HCT116 (cell line): Measurements from ENCODE around the gene CERK. TPM values are rescaled to one million over a fixed set of nuclear protein-coding genes. Genes with fewer than 3 reads are reported as not detected.
A peak's percentile ranks its signal among the peaks of the same experiment; 100 is the strongest.

Experiments
- ATAC-seq: fragments of 200-7000 bp; cut with Tn5 transposase; 2 replicates; pipeline ENCODE4 v1.9.1; 2020; ENCODE audit warnings: mild to moderate bottlenecking, moderate library complexity
- BruUV-seq: library from RNA; stranded (reverse); fragments of 400-500 nt; replicated peaks from 2 replicates; lab custom pipeline; 2021; lab: Mats Ljungman, UMichigan
- CTCF ChIA-PET: fragments of 300-600 bp; sonication (Branson Sonifier 250); formaldehyde crosslinking; loops from one replicate; lab custom pipeline; 2021; ENCODE audit warnings: antibody characterized with exemption; lab: Charles Lee
- POLR2A ChIA-PET: fragments of 300-600, 350-600 bp; sonication (Branson Sonifier 250); formaldehyde crosslinking; loops from one replicate; lab custom pipeline; 2021; ENCODE audit warnings: antibody characterized with exemption; lab: Charles Lee
- RAD21 ChIA-PET, 2 experiments: fragments of 300-600 bp; sonication (Branson Sonifier 250); formaldehyde crosslinking; loops; one replicate each; lab custom pipeline; 2023; ENCODE audit warnings: low total read pairs in 2 of 2; ENCODE audit not compliant: uncharacterized antibody in 2 of 2, unreplicated experiment in 2 of 2, low non-redundant PET in 1 of 2; lab: Charles Lee
- DNase-seq: peaks from one replicate; pipeline ENCODE4 v3.0.0-alpha.2; 2010; ENCODE audit warnings: low read depth, low spot score
- H2AFZ ChIP-seq: fragments of 200-600 bp; shearing (Covaris generic), sonication (generic); 2 replicates; pipeline ENCODE4 v1.6.1; 2017; ENCODE audit warnings: low read depth, mixed run types, mixed read lengths, antibody characterized with exemption, low read length; ENCODE audit not compliant: poor library complexity, severe bottlenecking
- H3K27ac ChIP-seq: 2 replicates; pipeline ENCODE4 v1.5.1; 2012; ENCODE audit warnings: low read depth, low read length
- H3K27me3 ChIP-seq: fragments of 200-600 bp; sonication (generic); 2 replicates; pipeline ENCODE4 v1.6.1; 2016; ENCODE audit warnings: mixed run types, low read length, mixed read lengths; ENCODE audit not compliant: insufficient read depth
- H3K36me3 ChIP-seq, 2 experiments: fragments of 200-500 bp in 1 of 2; fragments of 200-600 bp in 1 of 2; sonication (Bioruptor generic) in 1 of 2; sonication (generic) in 1 of 2; 2 replicates each; pipeline versions ENCODE4 v1.5.1 to v1.6.1; 2014 to 2016; ENCODE audit warnings: low read length in 2 of 2, inconsistent platforms in 1 of 2, mixed read lengths in 1 of 2, mixed run types in 1 of 2; ENCODE audit not compliant: insufficient read depth in 2 of 2, control insufficient read depth in 1 of 2
- H3K4me1 ChIP-seq, 2 experiments: fragments of 200-600 bp in 1 of 2; sonication (generic) in 1 of 2; 2 replicates each; pipeline versions ENCODE4 v1.5.1 to v1.6.1; 2012 to 2017; ENCODE audit warnings: low read length in 2 of 2, inconsistent platforms in 1 of 2, mild to moderate bottlenecking in 1 of 2, mixed read lengths in 1 of 2, mixed run types in 1 of 2, moderate library complexity in 1 of 2; ENCODE audit not compliant: insufficient read depth in 2 of 2, control insufficient read depth in 1 of 2
- H3K4me2 ChIP-seq: fragments of 200-600 bp; sonication (generic); 2 replicates; pipeline ENCODE4 v1.6.1; 2017; ENCODE audit warnings: mixed run types, low read length, mixed read lengths
- H3K4me3 ChIP-seq, 2 experiments: fragments of 200-600 bp in 1 of 2; sonication (generic) in 1 of 2; replicated peaks in 1 of 2; 2 replicates each; pipeline ENCODE4 v1.5.1; 2011 to 2016; ENCODE audit warnings: low read length in 2 of 2, control low read depth in 1 of 2, low read depth in 1 of 2, mild to moderate bottlenecking in 1 of 2, mixed read lengths in 1 of 2, mixed run types in 1 of 2
- H3K79me2 ChIP-seq: fragments of 200-600 bp; sonication (generic); 2 replicates; pipeline ENCODE4 v1.6.1; 2017; ENCODE audit warnings: mild to moderate bottlenecking, mixed run types, low read length, moderate library complexity, mixed read lengths; ENCODE audit not compliant: insufficient read depth
- H3K9ac ChIP-seq: fragments of 200-600 bp; sonication (generic); 2 replicates; pipeline ENCODE4 v1.6.1; 2016; ENCODE audit warnings: low read length, mixed read lengths
- H3K9me2 ChIP-seq: fragments of 200-600 bp; sonication (generic), shearing (Covaris generic); 2 replicates; pipeline ENCODE4 v1.6.1; 2017; ENCODE audit warnings: mixed run types, mild to moderate bottlenecking, moderate library complexity; ENCODE audit not compliant: insufficient read depth
- H3K9me3 ChIP-seq, 2 experiments: fragments of 200-500 bp in 1 of 2; fragments of 200-600 bp in 1 of 2; sonication (Bioruptor generic) in 1 of 2; sonication (generic) in 1 of 2; 2 replicates each; pipeline ENCODE4 v1.6.1; 2014 to 2017; ENCODE audit warnings: low read length in 2 of 2, mixed read lengths in 2 of 2, inconsistent platforms in 1 of 2, low read depth in 1 of 2, mild to moderate bottlenecking in 1 of 2, mixed run types in 1 of 2, moderate library complexity in 1 of 2; ENCODE audit not compliant: control insufficient read depth in 1 of 2, insufficient read depth in 1 of 2
- H4K20me1 ChIP-seq: fragments of 200-600 bp; sonication (generic), shearing (Covaris generic); 2 replicates; pipeline ENCODE4 v1.6.1; 2017; ENCODE audit warnings: mixed run types, mild to moderate bottlenecking, moderate library complexity; ENCODE audit not compliant: insufficient read depth
- ATF3 ChIP-seq: IDR thresholded peaks from 2 replicates; pipeline ENCODE4 v1.6.1; 2012
- CBX3 ChIP-seq: IDR thresholded peaks from 2 replicates; pipeline ENCODE4 v1.6.1; 2012; ENCODE audit warnings: low read depth
- CEBPB ChIP-seq: IDR thresholded peaks from 2 replicates; pipeline ENCODE4 v1.6.1; 2012; ENCODE audit warnings: low read depth
- CTCF ChIP-seq, 3 experiments: fragments of 200-600 bp in 1 of 3; sonication (generic) in 1 of 3; IDR thresholded peaks in 2 of 3; conservative IDR thresholded peaks in 1 of 3; 2 replicates each; pipeline ENCODE4 v1.5.1; 2012 to 2017; ENCODE audit warnings: low read depth in 2 of 3, low read length in 2 of 3, antibody characterized with exemption in 1 of 3, borderline replicate concordance in 1 of 3, control low read depth in 1 of 3, mild to moderate bottlenecking in 1 of 3, mixed read lengths in 1 of 3, mixed run types in 1 of 3, moderate library complexity in 1 of 3; ENCODE audit not compliant: insufficient read depth in 1 of 3
- ELF1 ChIP-seq: IDR thresholded peaks from 2 replicates; pipeline ENCODE4 v1.6.1; 2012; ENCODE audit warnings: low read depth, borderline replicate concordance
- EZH2phosphoT487 ChIP-seq: fragments of 200-600 bp; IDR thresholded peaks from 2 replicates; pipeline ENCODE4 v1.6.1; 2018; ENCODE audit warnings: antibody characterized with exemption, borderline replicate concordance
- FOSL1 ChIP-seq: IDR thresholded peaks from 2 replicates; pipeline ENCODE4 v1.6.1; 2012; ENCODE audit warnings: low read depth
- JUND ChIP-seq: IDR thresholded peaks from 2 replicates; pipeline ENCODE4 v1.6.1; 2012
- MAX ChIP-seq: IDR thresholded peaks from 2 replicates; pipeline ENCODE4 v1.6.1; 2012
- POLR2A ChIP-seq: IDR thresholded peaks from 2 replicates; pipeline ENCODE4 v1.7.0; 2011; ENCODE audit warnings: borderline replicate concordance; ENCODE audit not compliant: insufficient read depth, insufficient read length; ENCODE audit errors: extremely low read depth
- POLR2AphosphoS5 ChIP-seq: IDR thresholded peaks from 2 replicates; pipeline ENCODE4 v1.6.1; 2011; ENCODE audit warnings: mild to moderate bottlenecking, low read depth, low read length, moderate library complexity
- RAD21 ChIP-seq: IDR thresholded peaks from 2 replicates; pipeline ENCODE4 v1.6.1; 2012; ENCODE audit warnings: low read depth, mild to moderate bottlenecking
- REST ChIP-seq: IDR thresholded peaks from 2 replicates; pipeline ENCODE4 v1.6.1; 2012; ENCODE audit warnings: low read depth
- SIN3A ChIP-seq: IDR thresholded peaks from 2 replicates; pipeline ENCODE4 v1.6.1; 2012; ENCODE audit warnings: low read depth
- SP1 ChIP-seq: IDR thresholded peaks from 2 replicates; pipeline ENCODE4 v1.6.1; 2012; ENCODE audit warnings: low read depth
- SRF ChIP-seq: IDR thresholded peaks from 2 replicates; pipeline ENCODE4 v1.6.1; 2012; ENCODE audit warnings: low read depth
- YY1 ChIP-seq: IDR thresholded peaks from 2 replicates; pipeline ENCODE4 v1.6.1; 2011; ENCODE audit warnings: low read length, low read depth, moderate library complexity, mild to moderate bottlenecking; ENCODE audit not compliant: insufficient replicate concordance; ENCODE audit errors: extremely low read depth
- ZBTB33 ChIP-seq: IDR thresholded peaks from 2 replicates; pipeline ENCODE4 v1.6.1; 2011; ENCODE audit warnings: mild to moderate bottlenecking, low read length, moderate library complexity; ENCODE audit not compliant: insufficient replicate concordance; ENCODE audit errors: extremely low read depth
- ZNF274 ChIP-seq: fragments of 200-500 bp; sonication (Bioruptor generic); IDR thresholded peaks from 2 replicates; pipeline ENCODE4 v1.6.1; 2014; ENCODE audit warnings: mild to moderate bottlenecking, low read depth, low read length, inconsistent platforms
- intact Hi-C: fragments of 100-400 bp; cut with micrococcal nuclease; formaldehyde crosslinking; loops from 2 replicates; pipeline ENCODE4 v1.10.0; 2022
- total RNA-seq: library from RNA; stranded (reverse); gene quantifications from one replicate; pipeline ENCODE4 v1.2.1, GENCODE V29; 2021; ENCODE audit not compliant: unreplicated experiment

Gene CERK
- total RNA-seq, 1 experiment from 2014 or later: 35.0 TPM

GRCh38 chr22:46735747-46736608, 2.1 kb downstream of the CERK start:
- intact Hi-C loops: loop anchor here (5.0 kb wide), 1 partner anchor 174 kb away; no protein-coding TSS in a partner anchor
- no peaks in the 10 kb centered on the region for H3K9me3 ChIP-seq
- DNase-seq (no peak), ATAC-seq (no peak)
- peaks cover 32 to 39% of the 10 kb centered on the region in 2 experiments for H3K4me1 ChIP-seq
- no peak overlapping the region for H3K9ac ChIP-seq
- H3K4me2 ChIP-seq: peak overlapping the region; percentile 98
- POLR2A ChIA-PET: no interaction called here
- H3K79me2 ChIP-seq: peaks cover 57% of the 10 kb centered on the region
- no peaks in the 10 kb centered on the region for H3K36me3 ChIP-seq
- H4K20me1 ChIP-seq: no peaks in the 10 kb centered on the region
- RAD21 ChIA-PET: no interaction called here
- no peaks in the 10 kb centered on the region for H3K27me3 ChIP-seq
- H2AFZ ChIP-seq: no peak overlapping the region
- H3K9me2 ChIP-seq: no peaks in the 10 kb centered on the region
- H3K27ac ChIP-seq: no peak overlapping the region; the same call in 1 of the 2 replicates
- no peak overlapping the region; a peak in 1 of 4 replicates for H3K4me3 ChIP-seq
- CTCF ChIA-PET: interaction anchor here (1.2 kb wide), 1 partner anchor 172 kb away, joined by 4 read pairs; no protein-coding TSS in a partner anchor
- TSS peak; percentile 42 for BruUV-seq
- TF ChIP-seq CEBPB (no peak), ZBTB33 (no peak), RAD21 (no peak), SIN3A (no peak), REST (no peak), CTCF (IDR thresholded peaks at IDR 0.05 in 2 of 3, conservative IDR thresholded peaks at IDR 0.05 in 1 of 3; ENCODE audit: borderline replicate concordance in 1 of 3, insufficient read depth in 1 of 3, low read depth in 2 of 3, low read length in 2 of 3) (no peak), CBX3 (no peak), ATF3 (no peak), SP1 (no peak), ELF1 (no peak), SRF (no peak), JUND (no peak), YY1 (no peak), FOSL1 (no peak), MAX (no peak), POLR2AphosphoS5 (no peak), POLR2A (no peak), EZH2phosphoT487 (no peak), ZNF274 (no peak)
